Vagina (tissue), 2 donors: ENCODE measurements around the gene NOMO2.
"Not testable (repeated sequence)": the region's sequence is repeated elsewhere in the genome, so short reads cannot be mapped to it uniquely, and the experiment has no call there.

Experiments
- CTCF ChIP-seq, 3 experiments: fragments of 450-650 bp in 2 of 3; fragments of 200-600 bp in 1 of 3; sonication (generic) in 1 of 3; IDR thresholded peaks; one replicate each; pipeline ENCODE4 v1.5.1; 2017 to 2019; ENCODE audit warnings: antibody characterized with exemption in 3 of 3, mild to moderate bottlenecking in 2 of 3, moderate library complexity in 2 of 3
- POLR2A ChIP-seq, 2 donors: fragments of 450-650 bp; IDR thresholded peaks; one replicate each; pipeline ENCODE4 v1.6.1; 2017; ENCODE audit warnings: antibody characterized with exemption in 2 of 2, mild to moderate bottlenecking in 2 of 2, moderate library complexity in 2 of 2

- not testable (repeated sequence) for TF ChIP-seq POLR2A, CTCF (IDR thresholded peaks at IDR 0.05)
Measured at GRCh38 chr16:18526547-18526946, 35.4 kb downstream of the NOMO2 start.
